GM19043 (cell line): Measurements from ENCODE around the gene HOXD10.
A peak's percentile ranks its signal among the peaks of the same experiment; 100 is the strongest.

ENCODE experiments used
- ATAC-seq: cut with Tn5 transposase; IDR thresholded peaks from one replicate; pipeline ENCODE4 v1.9.1; 2021; ENCODE audit warnings: low read depth; ENCODE audit not compliant: unreplicated experiment

HOXD10 gene

DNA sequence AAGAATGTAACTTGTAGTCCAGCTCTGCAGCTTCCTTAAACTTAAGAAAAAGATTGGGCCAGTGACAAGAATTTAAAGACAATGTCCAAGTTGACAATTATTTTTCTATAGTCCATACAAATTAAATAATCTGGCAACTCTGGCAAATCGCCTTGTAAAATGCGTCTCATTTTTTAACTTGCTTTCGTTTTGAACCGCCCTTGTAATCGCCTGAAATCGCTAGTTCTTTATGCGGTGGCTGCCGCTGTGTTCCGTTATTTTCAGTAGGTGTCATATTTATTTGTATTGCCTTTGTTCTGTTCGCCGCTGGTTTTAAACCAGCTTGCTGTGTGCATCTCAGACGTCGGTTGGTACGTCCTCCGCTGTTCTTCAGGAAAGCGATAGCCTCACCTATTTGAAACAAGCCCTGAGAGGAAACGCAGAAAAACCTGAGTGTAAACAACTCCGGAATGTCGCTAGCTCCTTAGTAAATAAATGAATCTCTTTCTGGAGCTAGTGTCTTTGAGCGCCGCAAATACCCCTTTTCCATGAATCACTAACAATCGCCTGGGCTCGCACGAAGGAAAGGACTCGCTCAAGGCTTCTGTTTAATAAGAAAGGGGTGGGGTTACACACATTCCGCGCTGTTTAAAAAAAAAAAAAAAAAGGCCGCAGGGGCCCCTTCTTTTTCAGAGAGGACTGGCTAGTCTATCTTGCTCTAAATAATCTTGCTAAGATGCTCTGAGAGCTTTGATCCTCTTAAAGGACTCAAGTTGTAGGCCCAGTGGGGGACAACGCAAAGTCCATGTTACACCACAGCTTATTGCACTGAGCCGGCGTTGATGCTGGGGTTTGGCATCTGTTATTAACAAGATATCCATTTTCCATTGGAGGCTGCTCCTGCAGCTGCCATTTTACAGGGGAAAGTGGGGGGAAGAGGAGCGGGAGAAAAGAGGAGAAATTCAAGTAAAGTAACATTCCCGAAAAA is 15.9 kb downstream of the HOXD10 start:
- no peak for ATAC-seq

- ATAC-seq, result no peak
These were observed 16.8 kb downstream of the HOXD10 start for GRCh38 chr2:176133389-176133788.

- ATAC-seq, result no peak
These were observed 17.5 kb downstream of the HOXD10 start for GRCh38 chr2:176134035-176134434.

- no peak for ATAC-seq
These were observed 18.5 kb downstream of the HOXD10 start for GRCh38 chr2:176135035-176135440.

- ATAC-seq, result no peak
These were observed 20.0 kb downstream of the HOXD10 start for GRCh38 chr2:176136374-176137251.

DNA sequence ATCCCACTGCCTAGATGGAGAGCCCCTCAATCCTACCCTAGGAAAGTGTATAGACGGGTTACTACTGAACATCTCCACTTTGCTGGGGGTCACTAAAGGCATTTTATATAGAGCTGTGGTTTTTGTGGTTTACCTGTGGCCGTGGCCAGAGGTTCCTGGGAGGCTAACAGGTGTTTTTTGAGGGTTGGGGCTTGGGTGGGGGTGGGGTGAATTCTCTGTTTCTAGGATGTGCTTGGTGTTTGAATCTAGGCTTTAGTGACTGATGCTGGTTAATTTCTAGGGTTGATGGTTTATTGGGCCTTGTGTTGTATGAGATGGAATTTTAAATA is 20.6 kb downstream of the HOXD10 start:
- ATAC-seq, result no peak

GRCh38 chr2:176137906-176138305 is 21.3 kb downstream of the HOXD10 start:
- ATAC-seq, result no peak

DNA sequence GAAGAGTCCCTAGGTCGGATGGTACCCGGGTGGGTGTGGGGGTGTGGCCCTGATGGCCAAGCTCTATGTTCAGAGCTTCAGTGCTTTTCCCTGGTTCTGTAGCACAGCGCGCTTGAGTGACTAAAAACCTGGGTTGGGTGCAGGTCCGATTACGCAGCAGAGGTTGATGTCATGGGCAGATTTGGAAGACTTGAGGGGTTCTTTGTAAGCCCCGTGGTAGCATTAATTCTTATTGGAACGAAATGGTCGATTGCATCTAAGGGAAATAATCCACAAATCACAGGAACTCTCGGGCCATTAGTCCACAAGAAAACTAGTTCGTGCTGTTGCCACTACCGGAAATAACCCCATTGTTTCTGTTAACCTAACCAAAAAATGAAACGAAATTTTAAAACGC is 21.9 kb downstream of the HOXD10 start:
- no peak for ATAC-seq

DNA sequence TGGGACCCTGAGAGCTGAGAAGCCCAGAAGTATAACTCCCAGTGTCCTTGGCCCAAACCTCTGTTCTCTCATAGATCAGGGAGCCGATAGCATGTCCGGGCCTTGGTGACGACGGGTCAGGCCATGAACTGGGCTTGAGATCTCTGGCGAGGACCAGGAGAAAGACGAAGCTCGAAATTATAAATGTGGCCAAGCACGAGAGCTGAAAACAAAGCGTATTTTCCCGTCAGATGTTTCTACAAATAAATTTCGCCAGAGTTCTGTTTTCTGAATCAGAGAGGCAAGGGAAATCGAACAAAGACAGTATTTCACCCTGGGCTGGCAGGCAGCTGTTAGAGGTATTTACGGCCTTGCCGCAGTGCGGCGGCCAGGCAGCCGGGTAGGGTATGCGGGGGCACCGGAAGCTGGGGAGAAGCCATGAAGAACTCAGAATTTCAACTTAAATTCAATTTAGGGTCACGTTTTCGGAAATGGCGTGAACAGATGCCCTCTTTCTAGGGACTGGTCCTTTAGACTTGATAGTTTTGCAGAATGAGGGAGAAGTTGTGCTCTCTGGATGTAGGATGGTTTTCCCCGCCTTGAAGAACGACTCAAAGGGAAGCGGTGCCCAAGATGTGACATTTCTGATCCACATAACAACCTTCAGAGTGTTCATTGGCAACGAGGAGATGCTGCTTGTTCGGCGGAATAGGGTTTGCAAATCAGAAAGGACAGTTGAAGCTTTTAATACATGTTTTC is 22.5 kb downstream of the HOXD10 start:
- ATAC-seq, result no peak

- ATAC-seq, result no peak
These were observed 23.3 kb downstream of the HOXD10 start for GRCh38 chr2:176139661-176140512.

DNA sequence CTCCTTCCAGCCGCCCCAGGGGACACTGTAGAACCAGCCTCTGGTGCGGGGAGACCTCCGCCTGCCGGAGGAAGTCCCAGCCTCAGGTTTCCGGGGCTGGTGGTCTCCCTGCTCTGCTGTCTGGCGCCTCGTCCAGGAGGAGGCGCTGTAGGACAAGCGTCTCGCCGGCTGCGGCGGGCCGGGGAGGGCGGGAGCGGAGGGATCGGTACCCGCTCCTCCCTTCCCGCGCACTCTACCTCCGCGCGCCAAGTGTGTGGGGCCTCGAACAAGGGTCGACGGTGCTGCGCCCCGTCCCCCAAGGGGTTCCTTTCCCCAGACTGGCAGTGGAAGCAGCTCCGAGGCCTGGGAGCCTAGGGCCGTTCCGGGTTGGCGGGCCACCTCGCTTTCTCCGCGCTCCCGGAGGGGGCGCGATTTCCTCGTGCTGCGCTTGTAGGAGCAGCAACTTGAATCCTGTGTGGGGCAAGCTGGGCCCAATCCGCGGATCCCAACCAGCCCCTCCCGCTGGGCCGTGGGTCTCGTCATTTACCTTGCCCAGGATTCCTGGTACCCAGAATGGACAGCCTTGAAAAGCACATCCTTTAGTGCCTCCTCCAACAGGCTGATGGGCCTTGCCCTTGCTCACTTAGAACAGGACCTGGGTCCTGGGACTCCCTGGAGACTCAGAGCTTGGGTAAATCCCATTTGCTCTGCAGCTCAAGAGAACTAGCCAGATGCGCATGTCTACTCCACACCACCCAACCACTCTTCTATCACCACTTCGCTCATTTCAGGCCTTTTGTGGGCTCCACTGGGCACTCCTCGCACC is 24.1 kb downstream of the HOXD10 start:
- ATAC-seq, result peak; percentile 81

DNA sequence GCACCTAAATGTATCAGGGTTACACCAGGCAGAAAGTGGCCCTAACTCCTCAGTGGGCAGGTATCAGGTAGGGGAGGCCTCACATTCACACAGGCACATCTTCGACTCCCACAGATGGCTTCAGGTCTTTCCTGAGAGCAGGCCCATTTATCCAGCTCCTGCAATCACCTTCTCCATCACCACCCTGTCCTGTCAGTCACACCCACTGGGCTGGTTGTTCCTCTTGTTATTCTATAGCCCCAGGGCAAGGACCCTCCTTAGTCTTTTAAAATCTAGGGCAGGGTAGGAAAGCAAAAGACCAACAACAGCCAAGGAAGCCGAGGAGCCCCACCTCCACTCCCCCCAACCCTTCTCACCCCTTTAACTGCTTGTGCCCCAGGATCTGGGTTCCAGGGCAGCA is 25.7 kb downstream of the HOXD10 start:
- ATAC-seq, result no peak

GRCh38 chr2:176145085-176145969 is 28.7 kb downstream of the HOXD10 start:
- no peak for ATAC-seq

- ATAC-seq, result no peak
These were observed 29.5 kb downstream of the HOXD10 start for GRCh38 chr2:176146101-176146500.

- ATAC-seq, result no peak
These were observed 30.1 kb downstream of the HOXD10 start for GRCh38 chr2:176146645-176147044.

DNA sequence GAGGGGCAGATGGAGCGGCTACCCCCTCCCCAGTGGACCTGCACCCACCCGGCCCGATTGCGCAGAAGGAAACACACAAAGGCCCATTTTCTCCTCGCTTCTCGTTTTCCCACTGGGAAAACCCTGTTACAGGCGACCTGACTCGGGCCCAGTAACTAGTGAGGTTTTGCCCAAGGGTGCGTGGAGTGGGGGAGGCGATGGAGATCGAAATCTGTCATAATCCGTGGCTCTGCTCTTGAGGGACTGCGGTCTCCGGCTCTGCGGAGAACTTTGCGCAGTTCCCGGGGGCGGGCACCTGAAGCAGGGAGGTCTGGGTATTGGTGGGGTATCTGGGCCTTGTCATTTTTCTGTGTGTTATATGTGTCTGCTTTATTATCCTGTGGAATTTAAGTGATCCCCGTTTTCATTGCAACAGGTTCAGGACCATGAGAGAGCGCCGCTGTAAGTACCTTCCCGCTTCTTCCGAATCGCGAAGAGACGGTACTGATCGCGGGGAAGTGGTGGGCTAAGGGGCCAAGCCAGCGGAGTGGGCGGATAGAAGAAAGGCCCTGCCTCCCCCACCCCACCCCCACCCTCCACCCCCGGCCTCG is 30.7 kb downstream of the HOXD10 start:
- ATAC-seq, result no peak

GRCh38 chr2:176147800-176148496 is 31.4 kb downstream of the HOXD10 start:
- no peak for ATAC-seq
